K562 (cell line): ENCODE data around the gene BBLN. TPM values are rescaled to one million over a fixed set of nuclear protein-coding genes. Genes with fewer than 3 reads are reported as not detected.

ENCODE experiments used
- EP300 ChIP-seq: IDR thresholded peaks from 2 replicates; pipeline ENCODE4 v1.6.1; 2012; ENCODE audit warnings: low read length, improper control_type of control experiment
- FOXK1 ChIP-seq: sonication (generic); formaldehyde crosslinking; IDR thresholded peaks from 2 replicates; pipeline ENCODE4 v1.8.0; 2022; ENCODE audit warnings: missing genetic modification reagents, mild to moderate bottlenecking, borderline replicate concordance
- KDM1A ChIP-seq, 2 experiments: fragments of 450-650 bp; IDR thresholded peaks; 2 replicates each; pipeline ENCODE4 v1.6.1; 2016; ENCODE audit warnings: mild to moderate bottlenecking in 2 of 2
- XRCC3 ChIP-seq: fragments of 450-650 bp; IDR thresholded peaks from 2 replicates; pipeline ENCODE4 v1.6.1; 2017; ENCODE audit warnings: mild to moderate bottlenecking, moderate library complexity
- ZBTB17 ChIP-seq: fragments of 450-650 bp; formaldehyde crosslinking; IDR thresholded peaks from 2 replicates; pipeline ENCODE4 v1.4.0; 2020; ENCODE audit warnings: mild to moderate bottlenecking
- ZFP36 ChIP-seq: fragments of 150-350 bp; IDR thresholded peaks from 2 replicates; pipeline ENCODE4 v1.6.1; 2018; ENCODE audit warnings: low read length, low read depth; ENCODE audit not compliant: partially characterized antibody
- ZNF282 ChIP-seq: sonication (generic); formaldehyde crosslinking; IDR thresholded peaks from 2 replicates; pipeline ENCODE4 v1.8.1; 2023; ENCODE audit warnings: missing genetic modification reagents
- polyA plus RNA-seq, 8 experiments: library from polyadenylated mRNA; depleted of rRNA in 4 of 8; stranded (reverse) in 5 of 8; unstranded in 3 of 8; fragments of >200 nt; fragmentation: Nextera tagmentation in 2 of 8; fragmentation: Illumina TruSeq in 1 of 8; extraction: Ambion mirVana in 2 of 8; extraction: Trizol in 1 of 8; gene quantifications; 2 replicates each; pipeline versions ENCODE4 v1.2.1 to v1.2.3, GENCODE V29; 2011 to 2014; ENCODE audit warnings: inconsistent platforms in 1 of 8, missing spikeins in 1 of 8
- total RNA-seq, 7 experiments: library from RNA; depleted of rRNA in 6 of 7; stranded (reverse); fragments of >200 nt in 6 of 7; fragmentation: Illumina TruSeq in 2 of 7; extraction: Trizol in 2 of 7; gene quantifications; 2 replicates each; pipeline versions ENCODE4 v1.2.1 to v1.2.3, GENCODE V29; 2011 to 2021; ENCODE audit warnings: low replicate concordance in 1 of 7
- TF ChIP-seq, protein P1 (sequence below): fragments of 450-650 bp; IDR thresholded peaks from 2 replicates; pipeline ENCODE4 v1.6.1; 2017; ENCODE audit warnings: antibody characterized with exemption, mild to moderate bottlenecking
- TF ChIP-seq, protein P2 (sequence below): fragments of 450-650 bp; IDR thresholded peaks from 2 replicates; pipeline ENCODE4 v1.6.1; 2016; ENCODE audit warnings: low read depth
- TF ChIP-seq, protein P3 (sequence below): fragments of 250-450 bp; sonication (Bioruptor Pico); IDR thresholded peaks from 2 replicates; pipeline ENCODE4 v1.5.0; 2021; ENCODE audit warnings: mild to moderate bottlenecking, borderline replicate concordance

Gene BBLN
- total and polyA plus RNA-seq, 9 of the 15 experiments (the other 6 are each of a cell fraction or from before 2014, with no cell fraction given) = 4.2 to 331 (median 87.1) TPM

DNA sequence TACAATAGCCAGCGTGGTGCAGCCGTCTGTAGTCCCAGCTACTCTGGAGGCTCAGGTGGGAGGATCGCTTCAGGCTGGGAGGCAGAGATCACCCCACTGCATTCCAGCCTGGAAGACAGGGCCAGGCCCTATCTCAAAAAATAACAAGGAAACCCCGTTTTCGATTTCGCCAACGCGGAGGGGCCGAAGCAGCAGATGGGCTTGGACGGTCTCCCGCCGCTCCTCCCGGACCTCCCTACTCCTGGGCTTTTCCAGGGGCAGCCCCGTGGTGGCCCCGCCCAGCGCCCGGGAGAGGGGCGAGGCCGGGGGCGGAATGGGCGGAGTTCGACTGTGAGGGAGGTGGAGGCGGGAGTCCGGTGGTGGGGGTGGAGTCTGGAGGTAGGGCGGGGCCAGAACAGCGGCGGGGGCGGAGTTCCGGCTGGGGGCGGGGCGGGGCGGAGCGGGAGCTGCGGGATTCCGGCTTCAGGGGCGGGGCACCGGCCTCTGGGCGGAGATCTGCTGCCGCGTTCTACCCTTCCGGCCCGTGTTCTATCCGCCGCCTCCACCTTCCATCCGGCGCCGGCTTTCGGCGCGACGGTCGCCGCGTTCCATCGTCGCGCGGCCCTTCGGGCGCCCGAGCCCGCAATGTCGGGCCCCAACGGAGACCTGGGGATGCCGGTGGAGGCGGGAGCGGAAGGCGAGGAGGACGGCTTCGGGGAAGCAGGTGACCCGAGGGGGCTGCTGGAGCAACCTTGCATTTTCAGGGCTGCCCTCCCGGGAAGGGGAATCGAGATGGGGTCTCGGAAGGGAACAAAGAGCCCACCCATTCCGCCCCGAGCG is at the start of gene BBLN (continued):
- TF ChIP-seq, protein P1, sequence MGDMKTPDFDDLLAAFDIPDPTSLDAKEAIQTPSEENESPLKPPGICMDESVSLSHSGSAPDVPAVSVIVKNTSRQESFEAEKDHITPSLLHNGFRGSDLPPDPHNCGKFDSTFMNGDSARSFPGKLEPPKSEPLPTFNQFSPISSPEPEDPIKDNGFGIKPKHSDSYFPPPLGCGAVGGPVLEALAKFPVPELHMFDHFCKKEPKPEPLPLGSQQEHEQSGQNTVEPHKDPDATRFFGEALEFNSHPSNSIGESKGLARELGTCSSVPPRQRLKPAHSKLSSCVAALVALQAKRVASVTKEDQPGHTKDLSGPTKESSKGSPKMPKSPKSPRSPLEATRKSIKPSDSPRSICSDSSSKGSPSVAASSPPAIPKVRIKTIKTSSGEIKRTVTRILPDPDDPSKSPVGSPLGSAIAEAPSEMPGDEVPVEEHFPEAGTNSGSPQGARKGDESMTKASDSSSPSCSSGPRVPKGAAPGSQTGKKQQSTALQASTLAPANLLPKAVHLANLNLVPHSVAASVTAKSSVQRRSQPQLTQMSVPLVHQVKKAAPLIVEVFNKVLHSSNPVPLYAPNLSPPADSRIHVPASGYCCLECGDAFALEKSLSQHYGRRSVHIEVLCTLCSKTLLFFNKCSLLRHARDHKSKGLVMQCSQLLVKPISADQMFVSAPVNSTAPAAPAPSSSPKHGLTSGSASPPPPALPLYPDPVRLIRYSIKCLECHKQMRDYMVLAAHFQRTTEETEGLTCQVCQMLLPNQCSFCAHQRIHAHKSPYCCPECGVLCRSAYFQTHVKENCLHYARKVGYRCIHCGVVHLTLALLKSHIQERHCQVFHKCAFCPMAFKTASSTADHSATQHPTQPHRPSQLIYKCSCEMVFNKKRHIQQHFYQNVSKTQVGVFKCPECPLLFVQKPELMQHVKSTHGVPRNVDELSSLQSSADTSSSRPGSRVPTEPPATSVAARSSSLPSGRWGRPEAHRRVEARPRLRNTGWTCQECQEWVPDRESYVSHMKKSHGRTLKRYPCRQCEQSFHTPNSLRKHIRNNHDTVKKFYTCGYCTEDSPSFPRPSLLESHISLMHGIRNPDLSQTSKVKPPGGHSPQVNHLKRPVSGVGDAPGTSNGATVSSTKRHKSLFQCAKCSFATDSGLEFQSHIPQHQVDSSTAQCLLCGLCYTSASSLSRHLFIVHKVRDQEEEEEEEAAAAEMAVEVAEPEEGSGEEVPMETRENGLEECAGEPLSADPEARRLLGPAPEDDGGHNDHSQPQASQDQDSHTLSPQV = no peak
- TF ChIP-seq ZBTB17 (CRISPR knock-in tag) = peak; percentile 20
- peak; percentile 43 for TF ChIP-seq ZFP36
- no peak for TF ChIP-seq ZNF282 (CRISPR knock-in tag)
- TF ChIP-seq, protein P2, sequence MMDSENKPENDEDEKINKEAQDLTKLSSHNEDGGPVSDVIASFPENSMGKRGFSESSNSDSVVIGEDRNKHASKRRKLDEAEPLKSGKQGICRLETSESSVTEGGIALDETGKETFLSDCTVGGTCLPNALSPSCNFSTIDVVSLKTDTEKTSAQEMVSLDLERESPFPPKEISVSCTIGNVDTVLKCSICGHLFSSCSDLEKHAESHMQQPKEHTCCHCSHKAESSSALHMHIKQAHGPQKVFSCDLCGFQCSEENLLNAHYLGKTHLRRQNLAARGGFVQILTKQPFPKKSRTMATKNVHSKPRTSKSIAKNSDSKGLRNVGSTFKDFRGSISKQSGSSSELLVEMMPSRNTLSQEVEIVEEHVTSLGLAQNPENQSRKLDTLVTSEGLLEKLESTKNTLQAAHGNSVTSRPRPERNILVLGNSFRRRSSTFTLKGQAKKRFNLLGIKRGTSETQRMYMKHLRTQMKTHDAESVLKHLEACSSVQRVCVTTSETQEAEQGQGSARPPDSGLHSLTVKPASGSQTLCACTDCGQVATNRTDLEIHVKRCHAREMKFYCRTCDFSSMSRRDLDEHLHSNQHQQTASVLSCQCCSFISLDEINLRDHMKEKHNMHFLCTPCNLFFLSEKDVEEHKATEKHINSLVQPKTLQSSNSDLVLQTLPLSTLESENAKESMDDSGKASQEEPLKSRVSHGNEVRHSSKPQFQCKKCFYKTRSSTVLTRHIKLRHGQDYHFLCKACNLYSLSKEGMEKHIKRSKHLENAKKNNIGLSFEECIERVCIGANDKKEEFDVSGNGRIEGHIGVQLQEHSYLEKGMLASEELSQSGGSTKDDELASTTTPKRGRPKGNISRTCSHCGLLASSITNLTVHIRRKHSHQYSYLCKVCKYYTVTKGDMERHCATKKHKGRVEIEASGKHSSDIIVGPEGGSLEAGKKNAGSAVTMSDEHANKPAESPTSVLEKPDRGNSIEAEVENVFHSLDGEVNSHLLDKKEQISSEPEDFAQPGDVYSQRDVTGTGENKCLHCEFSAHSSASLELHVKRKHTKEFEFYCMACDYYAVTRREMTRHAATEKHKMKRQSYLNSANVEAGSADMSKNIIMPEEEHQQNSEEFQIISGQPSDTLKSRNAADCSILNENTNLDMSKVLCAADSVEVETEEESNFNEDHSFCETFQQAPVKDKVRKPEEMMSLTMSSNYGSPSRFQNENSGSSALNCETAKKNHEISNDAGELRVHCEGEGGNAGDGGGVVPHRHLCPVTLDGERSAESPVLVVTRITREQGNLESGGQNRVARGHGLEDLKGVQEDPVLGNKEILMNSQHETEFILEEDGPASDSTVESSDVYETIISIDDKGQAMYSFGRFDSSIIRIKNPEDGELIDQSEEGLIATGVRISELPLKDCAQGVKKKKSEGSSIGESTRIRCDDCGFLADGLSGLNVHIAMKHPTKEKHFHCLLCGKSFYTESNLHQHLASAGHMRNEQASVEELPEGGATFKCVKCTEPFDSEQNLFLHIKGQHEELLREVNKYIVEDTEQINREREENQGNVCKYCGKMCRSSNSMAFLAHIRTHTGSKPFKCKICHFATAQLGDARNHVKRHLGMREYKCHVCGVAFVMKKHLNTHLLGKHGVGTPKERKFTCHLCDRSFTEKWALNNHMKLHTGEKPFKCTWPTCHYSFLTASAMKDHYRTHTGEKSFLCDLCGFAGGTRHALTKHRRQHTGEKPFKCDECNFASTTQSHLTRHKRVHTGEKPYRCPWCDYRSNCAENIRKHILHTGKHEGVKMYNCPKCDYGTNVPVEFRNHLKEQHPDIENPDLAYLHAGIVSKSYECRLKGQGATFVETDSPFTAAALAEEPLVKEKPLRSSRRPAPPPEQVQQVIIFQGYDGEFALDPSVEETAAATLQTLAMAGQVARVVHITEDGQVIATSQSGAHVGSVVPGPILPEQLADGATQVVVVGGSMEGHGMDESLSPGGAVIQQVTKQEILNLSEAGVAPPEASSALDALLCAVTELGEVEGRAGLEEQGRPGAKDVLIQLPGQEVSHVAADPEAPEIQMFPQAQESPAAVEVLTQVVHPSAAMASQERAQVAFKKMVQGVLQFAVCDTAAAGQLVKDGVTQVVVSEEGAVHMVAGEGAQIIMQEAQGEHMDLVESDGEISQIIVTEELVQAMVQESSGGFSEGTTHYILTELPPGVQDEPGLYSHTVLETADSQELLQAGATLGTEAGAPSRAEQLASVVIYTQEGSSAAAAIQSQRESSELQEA = no peak; the same call in 1 of the 2 replicates
- TF ChIP-seq, protein P3, sequence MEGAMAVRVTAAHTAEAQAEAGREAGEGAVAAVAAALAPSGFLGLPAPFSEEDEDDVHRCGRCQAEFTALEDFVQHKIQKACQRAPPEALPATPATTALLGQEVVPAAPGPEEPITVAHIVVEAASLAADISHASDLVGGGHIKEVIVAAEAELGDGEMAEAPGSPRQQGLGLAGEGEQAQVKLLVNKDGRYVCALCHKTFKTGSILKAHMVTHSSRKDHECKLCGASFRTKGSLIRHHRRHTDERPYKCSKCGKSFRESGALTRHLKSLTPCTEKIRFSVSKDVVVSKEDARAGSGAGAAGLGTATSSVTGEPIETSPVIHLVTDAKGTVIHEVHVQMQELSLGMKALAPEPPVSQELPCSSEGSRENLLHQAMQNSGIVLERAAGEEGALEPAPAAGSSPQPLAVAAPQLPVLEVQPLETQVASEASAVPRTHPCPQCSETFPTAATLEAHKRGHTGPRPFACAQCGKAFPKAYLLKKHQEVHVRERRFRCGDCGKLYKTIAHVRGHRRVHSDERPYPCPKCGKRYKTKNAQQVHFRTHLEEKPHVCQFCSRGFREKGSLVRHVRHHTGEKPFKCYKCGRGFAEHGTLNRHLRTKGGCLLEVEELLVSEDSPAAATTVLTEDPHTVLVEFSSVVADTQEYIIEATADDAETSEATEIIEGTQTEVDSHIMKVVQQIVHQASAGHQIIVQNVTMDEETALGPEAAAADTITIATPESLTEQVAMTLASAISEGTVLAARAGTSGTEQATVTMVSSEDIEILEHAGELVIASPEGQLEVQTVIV (CRISPR knock-in tag) = no peak
- no peak for TF ChIP-seq FOXK1
- no peak for TF ChIP-seq XRCC3
- TF ChIP-seq KDM1A (IDR thresholded peaks at IDR 0.05) = no peak
- peak; percentile 16; the same call in 1 of the 2 replicates for TF ChIP-seq EP300
